Measurements from ENCODE around the gene ARL15.

GRCh38 chr5:53994148-53994547 is 316.2 kb downstream of the ARL15 start:
- TF ChIP-seq TCF12 (IDR thresholded peaks at IDR 0.05; ENCODE audit: low read depth): no peak
- TF ChIP-seq, protein P1, sequence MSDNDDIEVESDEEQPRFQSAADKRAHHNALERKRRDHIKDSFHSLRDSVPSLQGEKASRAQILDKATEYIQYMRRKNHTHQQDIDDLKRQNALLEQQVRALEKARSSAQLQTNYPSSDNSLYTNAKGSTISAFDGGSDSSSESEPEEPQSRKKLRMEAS (IDR thresholded peaks at IDR 0.05): no peak

Data from Ishikawa (cell line).